Liver (tissue), 9 donors: ENCODE results near the gene LRRC51. TPM values are rescaled to one million over a fixed set of nuclear protein-coding genes. Genes with fewer than 3 reads are reported as not detected.

Source experiments
- DNase-seq: peaks from one replicate; pipeline ENCODE4 v3.0.0-alpha.2; 2017; ENCODE audit warnings: low spot score
- H3K27ac ChIP-seq, 2 donors: one replicate each; pipeline ENCODE4 v1.7.0; 2013; ENCODE audit warnings: inconsistent platforms in 2 of 2, low read length in 2 of 2, control low read depth in 1 of 2, low read depth in 1 of 2, mild to moderate bottlenecking in 1 of 2
- H3K27me3 ChIP-seq, 4 donors: one replicate each; pipeline versions ENCODE4 v1.6.1 to v1.7.0; 2013; ENCODE audit warnings: low read length in 3 of 4, inconsistent platforms in 1 of 4, mild to moderate bottlenecking in 1 of 4, moderate library complexity in 1 of 4; ENCODE audit not compliant: control insufficient read depth in 4 of 4, insufficient read depth in 4 of 4
- H3K36me3 ChIP-seq, 4 donors: one replicate each; pipeline versions ENCODE4 v1.6.1 to v1.7.0; 2013; ENCODE audit warnings: low read length in 3 of 4, mild to moderate bottlenecking in 3 of 4, low read depth in 1 of 4, moderate library complexity in 1 of 4; ENCODE audit not compliant: control insufficient read depth in 4 of 4, insufficient read depth in 3 of 4
- H3K4me1 ChIP-seq, 4 donors: one replicate each; pipeline versions ENCODE4 v1.6.1 to v1.7.0; 2013; ENCODE audit warnings: low read length in 3 of 4, mild to moderate bottlenecking in 3 of 4, moderate library complexity in 1 of 4; ENCODE audit not compliant: control insufficient read depth in 4 of 4, insufficient read depth in 4 of 4
- H3K4me3 ChIP-seq, 3 donors: one replicate each; pipeline versions ENCODE4 v1.6.1 to v1.7.0; 2013; ENCODE audit warnings: low read length in 3 of 3, control low read depth in 1 of 3, low read depth in 1 of 3, mild to moderate bottlenecking in 1 of 3
- H3K9ac ChIP-seq, 2 donors: one replicate each; pipeline ENCODE4 v1.7.0; 2013; ENCODE audit warnings: low read length in 2 of 2, mild to moderate bottlenecking in 2 of 2, moderate library complexity in 2 of 2, control low read depth in 1 of 2, low read depth in 1 of 2
- H3K9me3 ChIP-seq, 4 donors: one replicate each; pipeline versions ENCODE4 v1.6.1 to v1.7.0; 2013; ENCODE audit warnings: low read length in 3 of 4; ENCODE audit not compliant: control insufficient read depth in 4 of 4
- ATF3 ChIP-seq: IDR thresholded peaks from 2 replicates; pipeline ENCODE4 v1.6.1; 2016; ENCODE audit warnings: antibody characterized with exemption
- CTCF ChIP-seq: fragments of 150-350 bp; IDR thresholded peaks from 2 replicates; pipeline ENCODE4 v1.5.1; 2017; ENCODE audit warnings: improper control_type of control experiment, low read depth, low read length; ENCODE audit not compliant: missing input control
- EGR1 ChIP-seq, 2 donors: IDR thresholded peaks; 2 replicates each; pipeline ENCODE4 v1.6.1; 2016 to 2018; ENCODE audit warnings: antibody characterized with exemption in 2 of 2, low read depth in 2 of 2
- FOXA1 ChIP-seq: IDR thresholded peaks from 2 replicates; pipeline ENCODE4 v1.6.1; 2016; ENCODE audit warnings: antibody characterized with exemption
- FOXA2 ChIP-seq: IDR thresholded peaks from 2 replicates; pipeline ENCODE4 v1.6.1; 2016; ENCODE audit warnings: antibody characterized with exemption
- HNF4A ChIP-seq, 2 donors: conservative IDR thresholded peaks; 2 replicates each; pipeline ENCODE4 v1.6.1; 2016; ENCODE audit warnings: antibody characterized with exemption in 2 of 2, mild to moderate bottlenecking in 2 of 2
- HNF4G ChIP-seq: IDR thresholded peaks from 2 replicates; pipeline ENCODE4 v1.6.1; 2016; ENCODE audit warnings: antibody characterized with exemption
- NR2F2 ChIP-seq: IDR thresholded peaks from 2 replicates; pipeline ENCODE4 v1.6.1; 2016; ENCODE audit warnings: antibody characterized with exemption
- RAD21 ChIP-seq, 2 donors: IDR thresholded peaks; 2 replicates each; pipeline ENCODE4 v1.6.1; 2016; ENCODE audit warnings: antibody characterized with exemption in 2 of 2, mild to moderate bottlenecking in 2 of 2
- REST ChIP-seq: IDR thresholded peaks from 2 replicates; pipeline ENCODE4 v1.6.1; 2016; ENCODE audit warnings: antibody characterized with exemption, mild to moderate bottlenecking
- RXRA ChIP-seq, 2 donors: IDR thresholded peaks; 2 replicates each; pipeline ENCODE4 v1.6.1; 2017 to 2018; ENCODE audit warnings: antibody characterized with exemption in 2 of 2, mild to moderate bottlenecking in 1 of 2
- SP1 ChIP-seq: IDR thresholded peaks from 2 replicates; pipeline ENCODE4 v1.6.1; 2018; ENCODE audit warnings: antibody characterized with exemption, mild to moderate bottlenecking
- TAF1 ChIP-seq: conservative IDR thresholded peaks from 2 replicates; pipeline ENCODE4 v1.6.1; 2016; ENCODE audit warnings: antibody characterized with exemption, mild to moderate bottlenecking
- YY1 ChIP-seq: IDR thresholded peaks from 2 replicates; pipeline ENCODE4 v1.6.1; 2016; ENCODE audit warnings: antibody characterized with exemption, mild to moderate bottlenecking
- ZBTB33 ChIP-seq: IDR thresholded peaks from 2 replicates; pipeline ENCODE4 v1.6.1; 2016; ENCODE audit warnings: antibody characterized with exemption
- WGBS: extraction: QIAGEN DNeasy Blood & Tissue Kit; methylation state at CpG from one replicate; pipeline ENCODE4 v1.1.7; 2013; 5-methylcytosine and 5-hydroxymethylcytosine counted together
- polyA plus RNA-seq, 2 donors: library from polyadenylated mRNA; stranded (reverse) in 1 of 2; unstranded in 1 of 2; fragments of 200-250 nt in 1 of 2; fragments of >200 nt in 1 of 2; fragmentation: Nextera tagmentation in 1 of 2; extraction: Ambion mirVana in 1 of 2; gene quantifications; one replicate each; pipeline versions ENCODE4 v1.2.1 to v1.2.3, GENCODE V29; 2013 to 2015
- total RNA-seq, 2 donors: library from RNA; depleted of rRNA; stranded (reverse); fragments of >200 nt; gene quantifications; one replicate each; pipeline ENCODE4 v1.2.3, GENCODE V29; 2014
- TF ChIP-seq, protein P1 (sequence below): IDR thresholded peaks from 2 replicates; pipeline ENCODE4 v1.6.1; 2016; ENCODE audit warnings: antibody characterized with exemption
- donor health status: healthy.
- donor health status: healthy.
- donor health status: healthy.
- donor health status: healthy.
- donor health status: healthy.

LRRC51 gene
- total and polyA plus RNA-seq, 4 donors = 1.9 to 3.7 (median 3.2) TPM

GRCh38 chr11:72070491-72070890 is 10.2 kb upstream of the LRRC51 start:
- no peak for TF ChIP-seq FOXA2
- TF ChIP-seq HNF4G = no peak
- TF ChIP-seq ZBTB33 = no peak
- no peak for TF ChIP-seq FOXA1
- TF ChIP-seq YY1 = no peak
- TF ChIP-seq RXRA (IDR thresholded peaks at IDR 0.05) = no peak
- TF ChIP-seq REST = no peak
- no peak for TF ChIP-seq TAF1
- no peak for TF ChIP-seq HNF4A (conservative IDR thresholded peaks at IDR 0.05)
- no peak for TF ChIP-seq CTCF
- TF ChIP-seq NR2F2 = no peak
- no peak for TF ChIP-seq RAD21 (IDR thresholded peaks at IDR 0.05)
- TF ChIP-seq SP1 = no peak
- TF ChIP-seq, protein P1, sequence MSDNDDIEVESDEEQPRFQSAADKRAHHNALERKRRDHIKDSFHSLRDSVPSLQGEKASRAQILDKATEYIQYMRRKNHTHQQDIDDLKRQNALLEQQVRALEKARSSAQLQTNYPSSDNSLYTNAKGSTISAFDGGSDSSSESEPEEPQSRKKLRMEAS = no peak
- no peak for TF ChIP-seq ATF3
- Histone ChIP-seq H3K9me3 (no peaks in the 10 kb centered on the region), H3K27me3 (no peaks in the 10 kb centered on the region), H3K27ac (peak overlapping the region; percentile 21 to 58), H3K9ac (no peak overlapping the region), H3K4me3 (no peak overlapping the region), H3K36me3 (peaks cover 0 to 3% (median 0%) of the 10 kb centered on the region in 4 donors), H3K4me1 (peaks cover 0 to 14% (median 7%) of the 10 kb centered on the region in 4 donors)
- 98% methylated on average over 7 of the region's 7 CpGs for WGBS
- no peak for DNase-seq

DNA sequence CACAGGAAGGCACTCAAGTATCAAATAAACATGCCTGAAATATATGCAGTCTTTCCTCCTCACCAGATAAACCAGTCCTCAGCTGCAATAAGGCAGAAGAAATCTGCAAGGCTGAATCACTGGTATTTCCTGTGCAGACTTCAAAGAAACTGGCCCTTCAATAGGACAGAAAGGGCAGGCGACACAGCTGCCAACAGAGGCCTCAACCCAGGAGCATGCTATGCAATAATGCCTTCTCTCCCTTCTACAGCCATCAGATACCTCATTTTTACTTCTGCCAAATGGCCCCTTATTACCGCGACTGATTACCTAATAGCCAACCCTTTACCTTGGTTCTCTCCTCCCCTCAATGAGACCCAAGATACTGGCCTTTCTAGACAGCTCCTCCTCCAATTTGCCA is 8.3 kb upstream of the LRRC51 start:
- peaks cover 0 to 14% (median 7%) of the 10 kb centered on the region in 4 donors for H3K4me1 ChIP-seq
- TF ChIP-seq RAD21 (IDR thresholded peaks at IDR 0.05) (no peak), ATF3 (no peak), FOXA2 (no peak), HNF4A (conservative IDR thresholded peaks at IDR 0.05) (no peak), EGR1 (IDR thresholded peaks at IDR 0.05; ENCODE audit: low read depth in 2 of 2) (no peak), FOXA1 (no peak), YY1 (no peak), SP1 (no peak), RXRA (IDR thresholded peaks at IDR 0.05) (no peak), REST (no peak), TAF1 (no peak), HNF4G (no peak), NR2F2 (no peak), ZBTB33 (no peak)
- TF ChIP-seq, protein P1 = no peak

More for the DNA sequence above, 8.3 kb upstream of the LRRC51 start:
- no peaks in the 10 kb centered on the region for H3K9me3 ChIP-seq
- no peaks in the 10 kb centered on the region for H3K36me3 ChIP-seq
- H3K27me3 ChIP-seq = no peaks in the 10 kb centered on the region
- DNase-seq = no peak
- WGBS = 82% methylated on average over 3 of the region's 3 CpGs
- H3K4me3 ChIP-seq = no peak overlapping the region
- no peak overlapping the region for H3K27ac ChIP-seq
- H3K9ac ChIP-seq = no peak overlapping the region
